Endothelial cell (in vitro differentiated cells): ENCODE results near the gene ANGPTL3. TPM values are rescaled to one million over a fixed set of nuclear protein-coding genes. Genes with fewer than 3 reads are reported as not detected.
"Not testable (repeated sequence)": the region's sequence is repeated elsewhere in the genome, so short reads cannot be mapped to it uniquely, and the experiment has no call there.

Experiments used
- DNase-seq: peaks from one replicate; pipeline ENCODE4 v3.0.0; 2021; ENCODE audit warnings: low spot score
- H3K27ac Mint-ChIP-seq: one replicate; pipeline ENCODE4 v1.8.0; 2021; ENCODE audit warnings: mixed read lengths, inconsistent platforms; ENCODE audit not compliant: unreplicated experiment
- H3K27me3 Mint-ChIP-seq: one replicate; pipeline ENCODE4 v1.8.0; 2021; ENCODE audit warnings: mild to moderate bottlenecking, moderate library complexity, mixed read lengths, inconsistent platforms; ENCODE audit not compliant: unreplicated experiment
- H3K36me3 Mint-ChIP-seq: one replicate; pipeline ENCODE4 v1.8.0; 2021; ENCODE audit warnings: mild to moderate bottlenecking, low read depth, mixed read lengths, inconsistent platforms; ENCODE audit not compliant: unreplicated experiment
- H3K4me1 Mint-ChIP-seq: one replicate; pipeline ENCODE4 v1.8.0; 2021; ENCODE audit warnings: mild to moderate bottlenecking, mixed read lengths, inconsistent platforms; ENCODE audit not compliant: unreplicated experiment
- H3K4me3 Mint-ChIP-seq: one replicate; pipeline ENCODE4 v1.8.0; 2021; ENCODE audit warnings: mild to moderate bottlenecking, mixed read lengths, inconsistent platforms; ENCODE audit not compliant: unreplicated experiment
- H3K9me3 Mint-ChIP-seq: one replicate; pipeline ENCODE4 v1.8.0; 2021; ENCODE audit warnings: mixed read lengths, inconsistent platforms; ENCODE audit not compliant: unreplicated experiment
- CTCF ChIP-seq: fragments of 200-600 bp; sonication (generic); IDR thresholded peaks from one replicate; pipeline ENCODE4 v1.5.0; 2021; ENCODE audit warnings: antibody characterized with exemption; ENCODE audit not compliant: unreplicated experiment
- total RNA-seq: library from RNA; stranded (reverse); fragmentation: NEBNext Ultra II Directional; extraction: Animal tissue kit (Norgen Biotek cat#: 25700); gene quantifications from one replicate; pipeline ENCODE4 v1.2.1, GENCODE V29; 2021; ENCODE audit not compliant: unreplicated experiment

Gene ANGPTL3
- total RNA-seq, 1 donor from 2014 or later: not detected

GRCh38 chr1:62608905-62609304 lies 11.6 kb downstream of the ANGPTL3 start:
- Mint-ChIP-seq H3K27ac (no peak overlapping the region), H3K36me3 (no peaks in the 10 kb centered on the region), H3K27me3 (no peaks in the 10 kb centered on the region), H3K4me3 (no peak overlapping the region), H3K4me1 (no peaks in the 10 kb centered on the region), H3K9me3 (no peaks in the 10 kb centered on the region)
- DNase-seq: no peak
- TF ChIP-seq CTCF: no peak

- H3K27me3 Mint-ChIP-seq, H3K27ac Mint-ChIP-seq, H3K9me3 Mint-ChIP-seq, H3K4me1 Mint-ChIP-seq, DNase-seq, H3K4me3 Mint-ChIP-seq, H3K36me3 Mint-ChIP-seq: not testable (repeated sequence)
Measured at GRCh38 chr1:62610588-62610987, 13.3 kb downstream of the ANGPTL3 start.

- Mint-ChIP-seq H3K36me3 (no peaks in the 10 kb centered on the region), H3K4me3 (no peak overlapping the region), H3K4me1 (no peaks in the 10 kb centered on the region), H3K9me3 (no peaks in the 10 kb centered on the region), H3K27ac (no peak overlapping the region), H3K27me3 (no peaks in the 10 kb centered on the region)
- TF ChIP-seq CTCF: no peak
- DNase-seq: no peak
Measured at GRCh38 chr1:62612770-62613169, 15.4 kb downstream of the ANGPTL3 start.

- TF ChIP-seq CTCF: no peak
- Mint-ChIP-seq H3K27ac (no peak overlapping the region), H3K4me1 (no peaks in the 10 kb centered on the region), H3K36me3 (no peaks in the 10 kb centered on the region), H3K4me3 (no peak overlapping the region), H3K9me3 (no peaks in the 10 kb centered on the region), H3K27me3 (no peaks in the 10 kb centered on the region)
- no peak for DNase-seq
Measured at GRCh38 chr1:62613325-62613727, 16.0 kb downstream of the ANGPTL3 start.

- Mint-ChIP-seq H3K27ac (no peak overlapping the region), H3K4me3 (no peak overlapping the region), H3K36me3 (no peaks in the 10 kb centered on the region), H3K4me1 (no peaks in the 10 kb centered on the region), H3K9me3 (no peaks in the 10 kb centered on the region), H3K27me3 (no peaks in the 10 kb centered on the region)
- DNase-seq: no peak
- TF ChIP-seq CTCF: no peak
Measured at GRCh38 chr1:62613890-62614289, 16.6 kb downstream of the ANGPTL3 start.

- no peak for DNase-seq
- Mint-ChIP-seq H3K4me3 (no peak overlapping the region), H3K9me3 (no peaks in the 10 kb centered on the region), H3K4me1 (no peaks in the 10 kb centered on the region), H3K27ac (no peak overlapping the region), H3K36me3 (no peaks in the 10 kb centered on the region), H3K27me3 (no peaks in the 10 kb centered on the region)
- no peak for TF ChIP-seq CTCF
Measured at GRCh38 chr1:62621907-62622306, 24.6 kb downstream of the ANGPTL3 start.
